Measurements from ENCODE around the gene ALOX15. TPM values are rescaled to one million over a fixed set of nuclear protein-coding genes. Genes with fewer than 3 reads are reported as not detected.

ALOX15 gene
- total RNA-seq, 1 experiment from 2014 or later: not detected

DNA sequence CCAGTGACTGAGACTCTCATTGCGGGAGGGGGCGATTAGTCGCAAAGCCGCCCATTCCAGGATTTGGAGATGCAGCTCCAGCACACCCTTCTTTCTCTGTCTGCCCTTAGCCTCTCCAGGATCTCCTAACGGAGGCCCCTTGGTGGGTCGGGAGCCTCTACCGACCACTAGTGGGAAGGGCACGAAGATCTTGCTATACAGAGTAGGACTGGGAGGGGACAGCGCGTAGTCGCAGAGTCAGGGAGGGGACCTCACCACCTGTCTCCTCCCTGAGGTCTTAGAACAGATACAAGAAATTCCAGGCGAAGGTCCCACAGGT, 57.7 kb downstream of the ALOX15 start:
- no peaks in the 10 kb centered on the region for H3K36me3 Mint-ChIP-seq (ENCODE audit: insufficient read depth, unreplicated experiment)
- intact Hi-C loops (cut with micrococcal nuclease): no loop called here
- no peak overlapping the region for H3K4me3 Mint-ChIP-seq (ENCODE audit: unreplicated experiment)
- H3K9me3 Mint-ChIP-seq (ENCODE audit: unreplicated experiment): no peaks in the 10 kb centered on the region
- DNase-seq (ENCODE audit: unreplicated experiment): no peak
- POLR2A ChIA-PET: interaction anchor here (0.6 kb wide), 1 partner anchor 12 kb away, joined by 3 read pairs; no protein-coding TSS in a partner anchor
- TF ChIP-seq, protein P1, sequence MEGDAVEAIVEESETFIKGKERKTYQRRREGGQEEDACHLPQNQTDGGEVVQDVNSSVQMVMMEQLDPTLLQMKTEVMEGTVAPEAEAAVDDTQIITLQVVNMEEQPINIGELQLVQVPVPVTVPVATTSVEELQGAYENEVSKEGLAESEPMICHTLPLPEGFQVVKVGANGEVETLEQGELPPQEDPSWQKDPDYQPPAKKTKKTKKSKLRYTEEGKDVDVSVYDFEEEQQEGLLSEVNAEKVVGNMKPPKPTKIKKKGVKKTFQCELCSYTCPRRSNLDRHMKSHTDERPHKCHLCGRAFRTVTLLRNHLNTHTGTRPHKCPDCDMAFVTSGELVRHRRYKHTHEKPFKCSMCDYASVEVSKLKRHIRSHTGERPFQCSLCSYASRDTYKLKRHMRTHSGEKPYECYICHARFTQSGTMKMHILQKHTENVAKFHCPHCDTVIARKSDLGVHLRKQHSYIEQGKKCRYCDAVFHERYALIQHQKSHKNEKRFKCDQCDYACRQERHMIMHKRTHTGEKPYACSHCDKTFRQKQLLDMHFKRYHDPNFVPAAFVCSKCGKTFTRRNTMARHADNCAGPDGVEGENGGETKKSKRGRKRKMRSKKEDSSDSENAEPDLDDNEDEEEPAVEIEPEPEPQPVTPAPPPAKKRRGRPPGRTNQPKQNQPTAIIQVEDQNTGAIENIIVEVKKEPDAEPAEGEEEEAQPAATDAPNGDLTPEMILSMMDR (IDR thresholded peaks at IDR 0.05; ENCODE audit: unreplicated experiment): no peak
- CTCF ChIA-PET: interaction anchor here (0.5 kb wide), 1 partner anchor 192 kb away, joined by 3 read pairs; no protein-coding TSS in a partner anchor
- no TSS peak for BruUV-seq (replicated peaks)
- no peak overlapping the region for H3K27ac Mint-ChIP-seq (ENCODE audit: low read depth, unreplicated experiment)
- peaks cover 7% of the 10 kb centered on the region for H3K4me1 Mint-ChIP-seq (ENCODE audit: insufficient read depth, unreplicated experiment)
- H3K27me3 Mint-ChIP-seq (ENCODE audit: insufficient read depth, unreplicated experiment): peaks cover 60% of the 10 kb centered on the region

DNA sequence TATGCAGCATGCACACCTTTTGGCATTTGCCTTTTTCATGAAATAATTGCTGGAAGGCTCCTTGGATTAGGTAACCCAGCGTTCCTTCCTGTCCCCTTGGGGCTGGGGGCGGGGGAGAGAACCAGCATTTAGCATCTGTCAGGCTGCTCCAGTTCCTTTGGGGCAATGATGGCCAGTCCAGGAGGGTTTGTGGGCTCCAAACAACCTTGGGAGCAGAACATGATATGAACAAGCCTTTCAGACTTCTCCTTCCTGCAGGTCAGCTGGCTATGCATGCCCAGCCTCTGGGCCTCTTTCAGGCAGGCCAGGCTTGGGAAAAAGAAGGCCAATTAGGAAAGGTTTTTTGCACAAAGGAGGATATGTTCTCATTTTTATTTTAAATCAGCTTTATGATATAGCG, 58.3 kb downstream of the ALOX15 start:
- Mint-ChIP-seq H3K36me3 (ENCODE audit: insufficient read depth, unreplicated experiment) (no peaks in the 10 kb centered on the region), H3K9me3 (ENCODE audit: unreplicated experiment) (no peaks in the 10 kb centered on the region), H3K27ac (ENCODE audit: low read depth, unreplicated experiment) (no peak overlapping the region), H3K4me3 (ENCODE audit: unreplicated experiment) (no peak overlapping the region), H3K27me3 (ENCODE audit: insufficient read depth, unreplicated experiment) (peaks cover 60% of the 10 kb centered on the region), H3K4me1 (ENCODE audit: insufficient read depth, unreplicated experiment) (peaks cover 7% of the 10 kb centered on the region)
- ChIA-PET CTCF (no interaction called here), POLR2A (no interaction called here)
- no peak for DNase-seq (ENCODE audit: unreplicated experiment)
- BruUV-seq (replicated peaks): no TSS peak
- intact Hi-C loops (cut with micrococcal nuclease): no loop called here
- TF ChIP-seq, protein P1 (IDR thresholded peaks at IDR 0.05; ENCODE audit: unreplicated experiment): no peak

DNA sequence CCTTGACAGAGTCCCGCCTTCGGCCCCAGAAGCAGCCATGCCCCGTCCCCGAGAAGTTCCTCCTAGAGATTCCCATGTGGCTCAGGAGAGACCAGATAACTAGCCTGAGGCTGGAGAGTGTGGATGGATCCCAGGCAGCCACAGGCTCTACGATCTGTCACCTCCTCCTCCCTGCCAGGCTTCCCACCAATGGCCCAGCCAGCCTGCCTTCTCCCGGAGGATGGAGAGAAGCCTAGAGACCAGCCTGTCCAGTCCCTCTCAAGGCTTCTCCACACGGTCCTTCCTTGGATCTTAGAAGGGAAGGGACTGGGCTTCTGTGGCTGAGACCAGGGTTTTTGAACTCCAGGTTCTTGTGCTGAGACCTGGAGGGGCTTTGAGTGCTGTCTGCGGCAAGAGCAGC, 58.8 kb downstream of the ALOX15 start:
- TF ChIP-seq, protein P1 (IDR thresholded peaks at IDR 0.05; ENCODE audit: unreplicated experiment): no peak
- Mint-ChIP-seq H3K27me3 (ENCODE audit: insufficient read depth, unreplicated experiment) (peaks cover 60% of the 10 kb centered on the region), H3K4me1 (ENCODE audit: insufficient read depth, unreplicated experiment) (peaks cover 7% of the 10 kb centered on the region), H3K36me3 (ENCODE audit: insufficient read depth, unreplicated experiment) (no peaks in the 10 kb centered on the region), H3K27ac (ENCODE audit: low read depth, unreplicated experiment) (no peak overlapping the region), H3K9me3 (ENCODE audit: unreplicated experiment) (no peaks in the 10 kb centered on the region), H3K4me3 (ENCODE audit: unreplicated experiment) (no peak overlapping the region)
- CTCF ChIA-PET: interaction anchor here (0.9 kb wide), 1 partner anchor 16 kb away, joined by 4 read pairs; no protein-coding TSS in a partner anchor
- intact Hi-C loops (cut with micrococcal nuclease): no loop called here
- DNase-seq (ENCODE audit: unreplicated experiment): no peak
- POLR2A ChIA-PET: no interaction called here
- no TSS peak for BruUV-seq (replicated peaks)

DNA sequence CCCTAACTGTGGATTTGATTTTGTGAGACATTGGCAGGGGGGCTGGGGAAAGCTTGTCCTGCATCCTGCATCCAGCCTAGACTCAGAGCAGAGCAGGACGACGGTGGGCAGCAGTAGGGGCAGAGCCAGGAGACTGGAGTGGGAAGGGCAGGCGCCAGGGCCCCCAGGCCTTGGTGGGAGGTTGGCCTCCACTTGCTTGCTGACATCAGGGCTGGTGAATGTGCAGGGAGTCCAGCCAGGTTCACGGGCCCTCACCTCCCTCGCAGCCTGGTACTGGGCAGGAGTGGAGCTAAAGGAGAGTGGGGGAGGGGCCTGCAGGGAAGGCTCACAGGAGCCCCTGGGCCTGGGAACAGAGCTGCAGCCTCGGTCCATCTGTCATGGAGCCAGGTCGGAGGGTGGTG, 59.4 kb downstream of the ALOX15 start:
- DNase-seq (ENCODE audit: unreplicated experiment): no peak
- no TSS peak for BruUV-seq (replicated peaks)
- Mint-ChIP-seq H3K4me1 (ENCODE audit: insufficient read depth, unreplicated experiment) (peaks cover 7% of the 10 kb centered on the region), H3K4me3 (ENCODE audit: unreplicated experiment) (no peak overlapping the region), H3K36me3 (ENCODE audit: insufficient read depth, unreplicated experiment) (no peaks in the 10 kb centered on the region), H3K9me3 (ENCODE audit: unreplicated experiment) (no peaks in the 10 kb centered on the region), H3K27me3 (ENCODE audit: insufficient read depth, unreplicated experiment) (peaks cover 58% of the 10 kb centered on the region), H3K27ac (ENCODE audit: low read depth, unreplicated experiment) (no peak overlapping the region)
- TF ChIP-seq, protein P1 (IDR thresholded peaks at IDR 0.05; ENCODE audit: unreplicated experiment): no peak
- ChIA-PET CTCF (interaction anchor here (0.9 kb wide), 1 partner anchor 15 kb away, joined by 4 read pairs; no protein-coding TSS in a partner anchor), POLR2A (no interaction called here)
- intact Hi-C loops (cut with micrococcal nuclease): no loop called here

Other genes starting within 250 kb of the ALOX15 start
- not detected in 2 replicates for gene SPNS3, start 207.7 kb downstream of the ALOX15 start, total RNA-seq (2022)
- not detected in 2 replicates for gene SPNS2, start 142.8 kb downstream of the ALOX15 start, total RNA-seq (2022)
- gene MYBBP1A, start 86.3 kb downstream of the ALOX15 start, total RNA-seq (2022): 78.3 and 123 TPM in 2 replicates
- not detected in 2 replicates for gene GGT6, start 81.1 kb downstream of the ALOX15 start, total RNA-seq (2022)
- gene SMTNL2, start 57.1 kb downstream of the ALOX15 start, total RNA-seq (2022): not detected in 2 replicates
- gene PELP1, start 62.5 kb upstream of the ALOX15 start, total RNA-seq (2022): 63.9 and 74.8 TPM in 2 replicates
- 20.7 and 25.1 TPM in 2 replicates for gene ARRB2, start 69.0 kb upstream of the ALOX15 start, total RNA-seq (2022)
- 15.2 and 15.8 TPM in 2 replicates for gene MED11, start 89.8 kb upstream of the ALOX15 start, total RNA-seq (2022)
- gene ZMYND15, start 98.2 kb upstream of the ALOX15 start, total RNA-seq (2022): 1.3 and 1.8 TPM in 2 replicates
- 16.7 and 20.6 TPM in 2 replicates for gene CXCL16, start 98.2 kb upstream of the ALOX15 start, total RNA-seq (2022)
- gene TM4SF5, start 130.2 kb upstream of the ALOX15 start, total RNA-seq (2022): not detected in 2 replicates
- gene VMO1, start 144.7 kb upstream of the ALOX15 start, total RNA-seq (2022): 0.77 and 1.1 TPM in 2 replicates
- not detected in 2 replicates for gene GLTPD2, start 147.3 kb upstream of the ALOX15 start, total RNA-seq (2022)
- 169 and 182 TPM in 2 replicates for gene PSMB6, start 154.5 kb upstream of the ALOX15 start, total RNA-seq (2022)
- 27.6 and 31.7 TPM in 2 replicates for gene PLD2, start 165.5 kb upstream of the ALOX15 start, total RNA-seq (2022)
- 106 and 124 TPM in 2 replicates for gene MINK1, start 191.7 kb upstream of the ALOX15 start, total RNA-seq (2022)